MM.1S (cell line): ENCODE data around the gene SLC4A4.

Source experiments
- CTCF ChIP-seq: fragments of 300-600 bp; sonication (generic); IDR thresholded peaks from 2 replicates; pipeline ENCODE4 v1.5.1; 2016; ENCODE audit warnings: antibody characterized with exemption, low read length, mixed read lengths
- EZH2 ChIP-seq: fragments of 300-600 bp; sonication (generic); optimal IDR thresholded peaks from 2 replicates; pipeline ENCODE3; 2017; ENCODE audit warnings: low read depth, mild to moderate bottlenecking, antibody characterized with exemption, low read length, mixed read lengths
- EZH2phosphoT487 ChIP-seq: fragments of 300-600 bp; sonication (generic); IDR thresholded peaks from 2 replicates; pipeline ENCODE4 v1.6.1; 2018; ENCODE audit warnings: antibody characterized with exemption, low read length

GRCh38 chr4:71290476-71290875 lies 48.3 kb upstream of the SLC4A4 start:
- TF ChIP-seq CTCF (no peak), EZH2phosphoT487 (no peak), EZH2 (no peak)
